HepG2 (cell line): ENCODE measurements around the gene GNG4. TPM values are rescaled to one million over a fixed set of nuclear protein-coding genes. Genes with fewer than 3 reads are reported as not detected.
A peak's percentile ranks its signal among the peaks of the same experiment; 100 is the strongest.

ENCODE experiments used
- ATAC-seq: fragments of 200-7000 bp; cut with Tn5 transposase; 3 replicates; pipeline ENCODE4 v1.9.1; 2020; ENCODE audit warnings: mild to moderate bottlenecking, moderate library complexity
- BruUV-seq: library from RNA; stranded (reverse); fragments of 400-500 nt; replicated peaks from 2 replicates; lab custom pipeline; 2021; lab: Mats Ljungman, UMichigan
- CTCF ChIA-PET: fragments of 300-600 bp; formaldehyde crosslinking; extraction: SDS; loops from one replicate; lab custom pipeline; 2021; ENCODE audit warnings: low total read pairs, inconsistent platforms, low intra/inter-chr PET ratio; lab: Yijun Ruan, JAX
- POLR2A ChIA-PET: fragments of 350-600 bp; sonication (Branson Sonifier 250); formaldehyde crosslinking; loops from one replicate; lab custom pipeline; 2020; ENCODE audit warnings: antibody characterized with exemption, inconsistent platforms; lab: Yijun Ruan, JAX
- DNase-seq: peaks from one replicate; pipeline ENCODE4 v3.0.0-alpha.2; 2015; ENCODE audit warnings: low spot score
- FAIRE-seq: peaks from 3 replicates; lab custom pipeline; 2011; peaks lifted over from hg19 to GRCh38; lab: Jason Lieb, UNC
- H2AFZ ChIP-seq: one replicate; pipeline ENCODE4 v1.6.1; 2011; ENCODE audit warnings: low read length, inconsistent platforms
- H3K27ac ChIP-seq: fragments of 300-600 bp; 3 replicates; pipeline ENCODE4 v1.8.0; 2011; ENCODE audit warnings: mixed run types, mild to moderate bottlenecking, mixed read lengths, low read length, inconsistent platforms; ENCODE audit not compliant: insufficient read depth; ENCODE audit errors: extremely low read length
- H3K27me3 ChIP-seq, 2 experiments: fragments of 200-600 bp in 1 of 2; 2 replicates in 1 of 2; 3 replicates in 1 of 2; pipeline versions ENCODE4 v1.6.0 to v1.8.0; 2011; ENCODE audit warnings: low read length in 2 of 2, mild to moderate bottlenecking in 2 of 2, moderate library complexity in 2 of 2, inconsistent platforms in 1 of 2; ENCODE audit not compliant: insufficient read depth in 2 of 2, control insufficient read depth in 1 of 2
- H3K36me3 ChIP-seq, 2 experiments: fragments of 200-600 bp in 1 of 2; replicated peaks in 1 of 2; 2 replicates in 1 of 2; 3 replicates in 1 of 2; pipeline versions ENCODE4 v1.5.1 to v1.8.0; 2011; ENCODE audit warnings: low read length in 2 of 2, inconsistent platforms in 1 of 2; ENCODE audit not compliant: insufficient read depth in 2 of 2, control insufficient read depth in 1 of 2
- H3K4me1 ChIP-seq: 2 replicates; pipeline ENCODE4 v1.5.1; 2012; ENCODE audit warnings: low read length, inconsistent platforms; ENCODE audit not compliant: insufficient read depth
- H3K4me2 ChIP-seq: 2 replicates; pipeline ENCODE4 v1.6.0; 2011; ENCODE audit warnings: low read depth, low read length, inconsistent platforms
- H3K4me3 ChIP-seq, 3 experiments: fragments of 200-600 bp in 1 of 3; sonication (generic), shearing (Covaris generic) in 1 of 3; replicated peaks in 1 of 3; 2 replicates each; pipeline ENCODE4 v1.5.1; 2011 to 2016; ENCODE audit warnings: low read length in 3 of 3, inconsistent platforms in 2 of 3, low read depth in 2 of 3, mild to moderate bottlenecking in 2 of 3, control low read depth in 1 of 3, mixed read lengths in 1 of 3; ENCODE audit not compliant: insufficient read depth in 1 of 3
- H3K79me2 ChIP-seq: one replicate; pipeline ENCODE4 v1.6.1; 2011; ENCODE audit warnings: low read length, inconsistent platforms; ENCODE audit not compliant: insufficient read depth
- H3K9ac ChIP-seq: 2 replicates; pipeline ENCODE4 v1.6.0; 2011; ENCODE audit warnings: mild to moderate bottlenecking, low read depth, low read length, inconsistent platforms; ENCODE audit not compliant: insufficient read depth
- H3K9me3 ChIP-seq: 2 replicates; pipeline ENCODE4 v1.5.1; 2012; ENCODE audit warnings: mild to moderate bottlenecking, low read length
- H4K20me1 ChIP-seq: 2 replicates; pipeline ENCODE4 v1.6.0; 2011; ENCODE audit warnings: inconsistent platforms, mild to moderate bottlenecking, low read length, moderate library complexity; ENCODE audit not compliant: insufficient read depth
- CHCHD3 ChIP-seq: sonication (generic); formaldehyde crosslinking; IDR thresholded peaks from 2 replicates; pipeline ENCODE4 v1.8.0; 2022; ENCODE audit warnings: mild to moderate bottlenecking, missing genetic modification reagents, moderate library complexity
- IRF1 ChIP-seq: sonication (generic); formaldehyde crosslinking; IDR thresholded peaks from 2 replicates; pipeline ENCODE4 v1.4.0; 2020; ENCODE audit warnings: low read depth, mild to moderate bottlenecking, missing genetic modification reagents
- NKX3-1 ChIP-seq: sonication (generic); formaldehyde crosslinking; IDR thresholded peaks from 2 replicates; pipeline ENCODE4 v1.5.0; 2020; ENCODE audit warnings: missing genetic modification reagents
- PHF21A ChIP-seq: sonication (generic); formaldehyde crosslinking; IDR thresholded peaks from 2 replicates; pipeline ENCODE4 v1.5.0; 2020; ENCODE audit warnings: mild to moderate bottlenecking, missing genetic modification reagents
- RFX1 ChIP-seq: fragments of 450-650 bp; IDR thresholded peaks from 2 replicates; pipeline ENCODE4 v1.6.1; 2017
- SP2 ChIP-seq: sonication (generic); formaldehyde crosslinking; IDR thresholded peaks from 2 replicates; pipeline ENCODE4 v1.5.1; 2020; ENCODE audit warnings: mild to moderate bottlenecking, missing genetic modification reagents
- SRSF1 ChIP-seq: fragments of 200-400 bp; formaldehyde crosslinking; optimal IDR thresholded peaks from 2 replicates; pipeline ENCODE3; 2017; ENCODE audit warnings: mild to moderate bottlenecking, low read depth, low read length, moderate library complexity
- ZBTB1 ChIP-seq: sonication (generic); formaldehyde crosslinking; IDR thresholded peaks from 2 replicates; pipeline ENCODE4 v1.4.0; 2020; ENCODE audit warnings: missing genetic modification reagents, borderline replicate concordance
- ZNF446 ChIP-seq: sonication (generic); formaldehyde crosslinking; IDR thresholded peaks from 2 replicates; pipeline ENCODE4 v1.5.0; 2020; ENCODE audit warnings: mild to moderate bottlenecking, missing genetic modification reagents
- ZNF773 ChIP-seq: sonication (generic); formaldehyde crosslinking; IDR thresholded peaks from 2 replicates; pipeline ENCODE4 v1.4.0; 2020; ENCODE audit warnings: missing genetic modification reagents, borderline replicate concordance
- WGBS: methylation state at CpG from one replicate; pipeline ENCODE4 v1.1.6; 2017; ENCODE audit warnings: low lambda C conversion rate; 5-methylcytosine and 5-hydroxymethylcytosine counted together
- in situ Hi-C: cut with HindIII; loops from 2 replicates; pipeline ENCODE4 v1.10.0; 2017; ENCODE audit warnings: low pct_unique_long_range_greater_than_20kb; ENCODE audit not compliant: extremely low pct_ligation_motif_present
- intact Hi-C: fragments of 100-400 bp; cut with micrococcal nuclease; formaldehyde crosslinking; loops from one replicate; pipeline ENCODE4 v1.10.0; 2022; ENCODE audit not compliant: unreplicated experiment
- polyA plus RNA-seq, 8 experiments: library from polyadenylated mRNA; depleted of rRNA in 3 of 8; stranded (reverse) in 7 of 8; unstranded in 1 of 8; fragments of >200 nt; fragmentation: Illumina TruSeq in 4 of 8; extraction: Trizol in 4 of 8; gene quantifications; 2 replicates each; pipeline versions ENCODE4 v1.2.1 to v1.2.3, GENCODE V29; 2011 to 2016; ENCODE audit warnings: low read depth in 4 of 8, missing spikeins in 1 of 8, mixed read lengths in 1 of 8; ENCODE audit not compliant: insufficient read depth in 1 of 8
- total RNA-seq, 5 experiments: library from RNA; depleted of rRNA; stranded (reverse); fragments of >200 nt; fragmentation: Illumina TruSeq; extraction: Trizol; gene quantifications; 2 replicates each; pipeline ENCODE4 v1.2.3, GENCODE V29; 2016; ENCODE audit warnings: low read depth in 1 of 5
- TF ChIP-seq, protein P1 (sequence below): sonication (generic); formaldehyde crosslinking; IDR thresholded peaks from 2 replicates; pipeline ENCODE4 v1.5.0; 2020; ENCODE audit warnings: mild to moderate bottlenecking, missing genetic modification reagents
- TF ChIP-seq, protein P2 (sequence below): sonication (generic); formaldehyde crosslinking; IDR thresholded peaks from 2 replicates; pipeline ENCODE4 v1.5.1; 2020; ENCODE audit warnings: mild to moderate bottlenecking, missing genetic modification reagents, moderate library complexity

GNG4 gene
- total and polyA plus RNA-seq, 2 of the 13 experiments (the other 11 are each of a cell fraction or from before 2014, with no cell fraction given): 27.1 to 69.5 TPM

GRCh38 chr1:235584973-235585372 is 64.6 kb downstream of the GNG4 start:
- no peak overlapping the region for H3K4me3 ChIP-seq
- H3K79me2 ChIP-seq: no peaks in the 10 kb centered on the region
- BruUV-seq: no TSS peak
- no peak overlapping the region for H2AFZ ChIP-seq
- CTCF ChIA-PET: no interaction called here
- WGBS: 95% methylated on average over 2 of the region's 2 CpGs
- in situ Hi-C loops: no loop called here
- peaks cover 10 to 43% of the 10 kb centered on the region in 2 experiments; a peak in 4 of 5 replicates for H3K36me3 ChIP-seq
- ATAC-seq: no peak
- no peaks in the 10 kb centered on the region for H3K4me1 ChIP-seq
- no peaks in the 10 kb centered on the region for H3K27me3 ChIP-seq
- H4K20me1 ChIP-seq: no peaks in the 10 kb centered on the region
- H3K9ac ChIP-seq: no peak overlapping the region
- DNase-seq: no peak
- POLR2A ChIA-PET: no interaction called here
- no peaks in the 10 kb centered on the region for H3K9me3 ChIP-seq
- H3K27ac ChIP-seq: no peak overlapping the region
- TF ChIP-seq SP2 (CRISPR knock-in tag) (no peak), ZNF446 (no peak), RFX1 (no peak), CHCHD3 (no peak), SRSF1 (no peak)
- TF ChIP-seq, all 625 proteins: peak for 0
- no peak for FAIRE-seq
- no peak overlapping the region for H3K4me2 ChIP-seq
- intact Hi-C loops: no loop called here

DNA sequence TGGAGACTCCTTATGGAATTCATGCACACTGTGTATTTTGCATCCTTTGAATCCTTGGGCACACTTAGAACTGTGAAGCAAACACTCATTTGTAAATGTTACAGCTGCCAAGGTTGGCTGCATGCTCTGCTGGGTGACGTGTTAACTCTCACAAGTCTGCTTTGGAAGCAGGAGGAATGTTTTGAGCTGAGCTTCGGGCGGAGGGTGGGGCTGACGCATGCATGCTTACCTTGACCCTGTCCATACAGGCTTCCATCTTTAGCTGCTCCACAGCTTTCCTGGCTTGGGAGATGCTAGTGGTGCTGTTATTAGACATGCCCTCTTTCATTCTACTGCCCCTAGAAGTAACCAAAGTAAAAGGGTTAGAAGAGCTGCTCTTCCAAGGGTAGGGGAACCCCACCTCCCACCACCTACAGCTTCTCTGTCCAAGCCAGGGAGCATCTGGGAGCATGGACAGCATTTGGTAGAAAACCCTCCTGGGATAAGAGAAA is 66.0 kb downstream of the GNG4 start:
- H3K4me2 ChIP-seq: no peak overlapping the region
- no peaks in the 10 kb centered on the region for H4K20me1 ChIP-seq
- ChIA-PET POLR2A (no interaction called here), CTCF (no interaction called here)
- no peaks in the 10 kb centered on the region for H3K27me3 ChIP-seq
- in situ Hi-C loops (no loop called here), intact Hi-C loops (no loop called here)
- H3K4me3 ChIP-seq: no peak overlapping the region
- H3K27ac ChIP-seq: no peak overlapping the region
- BruUV-seq: no TSS peak
- FAIRE-seq (no peak), ATAC-seq (peak; percentile 49; the same call in 2 of the 3 replicates), DNase-seq (no peak)
- H3K4me1 ChIP-seq: no peaks in the 10 kb centered on the region
- H3K79me2 ChIP-seq: no peaks in the 10 kb centered on the region
- H3K36me3 ChIP-seq: peaks cover 8 to 52% of the 10 kb centered on the region in 2 experiments; a peak in 4 of 5 replicates
- H2AFZ ChIP-seq: no peak overlapping the region
- no peak overlapping the region for H3K9ac ChIP-seq
- no peaks in the 10 kb centered on the region for H3K9me3 ChIP-seq
- 95% methylated on average over 4 of the region's 4 CpGs for WGBS
- no peak for TF ChIP-seq PHF21A (CRISPR knock-in tag)
- TF ChIP-seq, protein P1, sequence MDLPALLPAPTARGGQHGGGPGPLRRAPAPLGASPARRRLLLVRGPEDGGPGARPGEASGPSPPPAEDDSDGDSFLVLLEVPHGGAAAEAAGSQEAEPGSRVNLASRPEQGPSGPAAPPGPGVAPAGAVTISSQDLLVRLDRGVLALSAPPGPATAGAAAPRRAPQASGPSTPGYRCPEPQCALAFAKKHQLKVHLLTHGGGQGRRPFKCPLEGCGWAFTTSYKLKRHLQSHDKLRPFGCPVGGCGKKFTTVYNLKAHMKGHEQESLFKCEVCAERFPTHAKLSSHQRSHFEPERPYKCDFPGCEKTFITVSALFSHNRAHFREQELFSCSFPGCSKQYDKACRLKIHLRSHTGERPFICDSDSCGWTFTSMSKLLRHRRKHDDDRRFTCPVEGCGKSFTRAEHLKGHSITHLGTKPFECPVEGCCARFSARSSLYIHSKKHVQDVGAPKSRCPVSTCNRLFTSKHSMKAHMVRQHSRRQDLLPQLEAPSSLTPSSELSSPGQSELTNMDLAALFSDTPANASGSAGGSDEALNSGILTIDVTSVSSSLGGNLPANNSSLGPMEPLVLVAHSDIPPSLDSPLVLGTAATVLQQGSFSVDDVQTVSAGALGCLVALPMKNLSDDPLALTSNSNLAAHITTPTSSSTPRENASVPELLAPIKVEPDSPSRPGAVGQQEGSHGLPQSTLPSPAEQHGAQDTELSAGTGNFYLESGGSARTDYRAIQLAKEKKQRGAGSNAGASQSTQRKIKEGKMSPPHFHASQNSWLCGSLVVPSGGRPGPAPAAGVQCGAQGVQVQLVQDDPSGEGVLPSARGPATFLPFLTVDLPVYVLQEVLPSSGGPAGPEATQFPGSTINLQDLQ (CRISPR knock-in tag): no peak
- TF ChIP-seq ZBTB1 (CRISPR knock-in tag): no peak
- TF ChIP-seq, protein P2, sequence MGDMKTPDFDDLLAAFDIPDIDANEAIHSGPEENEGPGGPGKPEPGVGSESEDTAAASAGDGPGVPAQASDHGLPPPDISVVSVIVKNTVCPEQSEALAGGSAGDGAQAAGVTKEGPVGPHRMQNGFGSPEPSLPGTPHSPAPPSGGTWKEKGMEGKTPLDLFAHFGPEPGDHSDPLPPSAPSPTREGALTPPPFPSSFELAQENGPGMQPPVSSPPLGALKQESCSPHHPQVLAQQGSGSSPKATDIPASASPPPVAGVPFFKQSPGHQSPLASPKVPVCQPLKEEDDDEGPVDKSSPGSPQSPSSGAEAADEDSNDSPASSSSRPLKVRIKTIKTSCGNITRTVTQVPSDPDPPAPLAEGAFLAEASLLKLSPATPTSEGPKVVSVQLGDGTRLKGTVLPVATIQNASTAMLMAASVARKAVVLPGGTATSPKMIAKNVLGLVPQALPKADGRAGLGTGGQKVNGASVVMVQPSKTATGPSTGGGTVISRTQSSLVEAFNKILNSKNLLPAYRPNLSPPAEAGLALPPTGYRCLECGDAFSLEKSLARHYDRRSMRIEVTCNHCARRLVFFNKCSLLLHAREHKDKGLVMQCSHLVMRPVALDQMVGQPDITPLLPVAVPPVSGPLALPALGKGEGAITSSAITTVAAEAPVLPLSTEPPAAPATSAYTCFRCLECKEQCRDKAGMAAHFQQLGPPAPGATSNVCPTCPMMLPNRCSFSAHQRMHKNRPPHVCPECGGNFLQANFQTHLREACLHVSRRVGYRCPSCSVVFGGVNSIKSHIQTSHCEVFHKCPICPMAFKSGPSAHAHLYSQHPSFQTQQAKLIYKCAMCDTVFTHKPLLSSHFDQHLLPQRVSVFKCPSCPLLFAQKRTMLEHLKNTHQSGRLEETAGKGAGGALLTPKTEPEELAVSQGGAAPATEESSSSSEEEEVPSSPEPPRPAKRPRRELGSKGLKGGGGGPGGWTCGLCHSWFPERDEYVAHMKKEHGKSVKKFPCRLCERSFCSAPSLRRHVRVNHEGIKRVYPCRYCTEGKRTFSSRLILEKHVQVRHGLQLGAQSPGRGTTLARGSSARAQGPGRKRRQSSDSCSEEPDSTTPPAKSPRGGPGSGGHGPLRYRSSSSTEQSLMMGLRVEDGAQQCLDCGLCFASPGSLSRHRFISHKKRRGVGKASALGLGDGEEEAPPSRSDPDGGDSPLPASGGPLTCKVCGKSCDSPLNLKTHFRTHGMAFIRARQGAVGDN (CRISPR knock-in tag): no peak
- TF ChIP-seq ZNF773: no peak
- TF ChIP-seq IRF1 (CRISPR knock-in tag): no peak
- no peak for TF ChIP-seq NKX3-1 (CRISPR knock-in tag)
